Breast epithelium (tissue), 3 donors: ENCODE measurements around the gene RBMS2.

Experiments used
- CTCF ChIP-seq, 3 donors: fragments of 450-650 bp; IDR thresholded peaks; one replicate each; pipeline ENCODE4 v1.5.1; 2016 to 2017; ENCODE audit warnings: antibody characterized with exemption in 3 of 3, mild to moderate bottlenecking in 3 of 3, moderate library complexity in 3 of 3
- POLR2A ChIP-seq: fragments of 450-650 bp; IDR thresholded peaks from one replicate; pipeline ENCODE4 v1.6.1; 2016; ENCODE audit warnings: antibody characterized with exemption, mild to moderate bottlenecking, moderate library complexity
- POLR2AphosphoS5 ChIP-seq, 3 donors: sonication (generic); formaldehyde crosslinking; IDR thresholded peaks; one replicate each; pipeline ENCODE4 v1.6.1; 2017; ENCODE audit warnings: antibody characterized with exemption in 3 of 3

GRCh38 chr12:56581418-56582145, 60.0 kb downstream of the RBMS2 start:
- TF ChIP-seq CTCF (IDR thresholded peaks at IDR 0.05) (no peak), POLR2AphosphoS5 (IDR thresholded peaks at IDR 0.05) (no peak), POLR2A (no peak)
